ENCODE data around the gene GLRX.

GLRX gene

DNA sequence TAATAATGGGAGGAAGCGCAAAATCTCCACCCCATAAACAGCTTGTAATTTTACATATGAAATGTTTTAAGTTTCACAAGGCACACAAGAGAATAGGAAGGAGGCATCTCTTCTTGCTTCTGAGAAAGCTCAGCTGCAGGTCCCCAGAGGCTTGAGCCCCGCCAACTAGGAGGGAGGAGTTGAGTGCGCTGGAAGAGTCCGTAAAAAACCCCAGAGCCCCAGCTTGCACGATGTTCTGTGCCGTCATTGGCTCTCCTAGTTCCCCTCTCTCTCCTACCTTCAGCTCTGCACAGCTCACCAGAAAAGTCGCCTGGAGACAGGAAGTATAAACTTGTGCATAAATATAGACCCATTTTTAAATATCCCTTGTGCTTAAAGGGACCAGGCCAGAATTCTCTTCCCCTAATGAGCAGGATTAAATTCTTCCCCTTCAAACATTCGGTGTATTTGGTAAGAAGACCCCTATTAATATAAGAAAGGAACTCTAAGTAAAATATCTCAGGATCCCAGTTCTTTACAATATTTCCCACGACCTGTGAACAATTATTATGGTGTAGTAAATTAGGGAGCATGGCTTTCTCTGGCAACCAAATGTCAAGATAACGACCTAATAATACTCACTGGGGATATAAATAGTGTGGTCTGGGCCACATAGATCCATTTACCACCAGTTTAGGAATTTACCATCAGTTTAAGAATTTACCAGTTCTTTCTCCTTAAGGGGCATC lies 13.7 kb downstream of the GLRX start:
- no peak for FAIRE-seq

DNA sequence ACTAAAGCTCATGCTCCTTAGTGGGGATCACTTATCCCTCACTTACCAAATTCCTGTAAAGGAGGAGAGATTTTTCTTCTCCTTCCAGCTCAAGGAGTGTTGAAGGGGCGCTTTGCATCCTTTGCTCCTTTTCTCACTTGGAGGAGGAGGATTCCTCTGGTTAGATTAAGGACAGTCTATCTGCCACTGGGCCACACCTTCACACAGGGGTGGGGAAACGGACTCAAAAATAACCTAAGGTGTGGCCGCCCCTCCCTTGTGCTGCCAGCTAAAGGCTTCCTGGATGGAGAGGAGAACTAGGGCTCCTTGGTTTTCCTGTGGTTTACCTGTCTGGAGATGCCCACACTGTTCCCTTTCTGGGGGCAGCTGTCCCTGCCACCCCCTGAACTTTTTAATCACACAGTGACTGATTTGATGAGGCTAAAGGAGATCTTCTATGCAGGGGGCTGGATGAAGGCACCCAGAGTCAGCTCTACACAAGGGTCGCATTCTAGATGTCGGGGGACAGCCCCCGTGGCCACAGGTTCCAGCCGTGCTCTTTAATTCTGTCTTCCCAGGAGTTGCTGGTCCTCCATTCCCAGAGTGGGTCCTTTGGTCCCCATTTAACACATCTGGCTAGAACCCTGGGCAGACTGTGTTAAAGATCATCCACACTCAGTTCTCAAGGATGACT lies 14.4 kb downstream of the GLRX start:
- FAIRE-seq, result no peak

GRCh38 chr5:95806687-95807086 lies 15.8 kb downstream of the GLRX start:
- FAIRE-seq, result no peak

DNA sequence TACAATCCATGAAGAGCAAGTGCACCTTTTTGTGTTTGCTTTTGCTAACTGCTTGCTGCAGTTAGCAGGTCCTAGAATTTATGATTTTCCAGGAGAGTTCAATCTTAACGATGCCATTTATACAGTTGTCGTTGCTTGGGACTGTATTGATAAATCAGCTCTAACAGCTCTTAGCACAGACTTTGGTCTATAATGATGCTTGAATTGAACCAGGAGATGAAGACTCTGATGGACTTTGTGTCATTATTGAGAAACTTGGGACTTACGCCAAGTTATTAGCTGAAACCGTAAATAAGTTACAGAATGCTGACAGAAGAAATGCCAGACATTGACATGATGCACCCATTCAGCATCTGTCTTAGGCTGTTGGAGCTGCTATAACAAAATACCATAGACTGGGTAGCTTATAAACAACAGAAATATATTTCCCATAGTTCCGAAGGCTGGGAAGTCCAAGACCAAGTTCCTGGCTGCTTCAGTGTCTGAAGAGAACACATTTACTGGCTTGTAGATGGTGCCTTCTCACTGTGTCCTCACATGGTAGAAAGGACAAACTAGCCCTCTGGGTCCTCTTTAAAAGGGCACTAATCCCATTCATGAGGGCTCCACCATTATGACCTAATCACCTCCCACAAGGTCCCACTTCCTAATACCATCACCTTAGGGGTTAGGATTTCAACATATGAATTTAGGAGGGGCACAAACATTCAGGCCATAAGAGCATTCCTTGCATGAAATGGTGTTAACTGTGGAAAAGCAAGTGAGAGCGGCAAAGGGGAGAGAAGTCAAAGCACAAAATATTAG lies 17.6 kb downstream of the GLRX start:
- no peak for FAIRE-seq

GRCh38 chr5:95803271-95804148 lies 19.0 kb downstream of the GLRX start:
- no peak for FAIRE-seq

DNA sequence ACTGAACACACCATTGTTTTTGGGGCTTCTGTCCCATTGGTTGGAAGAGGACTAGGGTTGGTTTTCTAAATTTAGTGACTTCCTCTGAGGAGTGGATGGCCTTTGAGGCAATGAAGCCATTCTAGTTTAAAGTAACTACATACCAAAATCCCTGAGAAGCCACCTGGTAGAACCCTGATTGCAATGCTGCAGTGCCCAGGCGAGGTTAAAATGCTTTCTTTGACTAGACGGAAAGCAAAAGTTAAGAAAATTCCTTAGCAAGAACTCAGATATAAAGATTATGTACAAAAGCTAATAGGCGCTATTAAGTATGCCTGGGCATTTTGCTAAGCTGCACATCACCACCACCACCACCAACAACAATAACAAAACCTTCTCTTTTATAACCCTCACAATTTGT lies 20.6 kb downstream of the GLRX start:
- FAIRE-seq, result no peak

DNA sequence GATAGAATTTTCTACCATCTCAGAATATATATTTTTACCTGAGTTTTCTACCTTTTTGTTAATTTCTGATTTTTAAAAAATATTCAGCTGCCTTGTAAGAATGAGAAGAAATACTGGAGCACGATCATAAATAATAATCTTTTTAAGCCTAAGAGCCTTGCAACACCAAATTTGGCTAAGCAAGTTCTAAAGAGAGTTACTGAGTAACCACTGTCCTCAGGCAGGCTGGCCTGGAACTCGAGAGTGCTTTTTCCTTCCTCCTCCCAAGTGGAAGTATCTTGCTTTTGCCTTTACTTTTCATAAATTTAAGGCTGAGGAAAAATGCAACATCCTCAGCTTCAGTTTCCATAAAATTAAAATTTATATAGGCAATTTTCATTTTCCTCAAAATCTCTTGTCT lies 21.0 kb downstream of the GLRX start:
- FAIRE-seq, result no peak

- no peak for FAIRE-seq
Observed at GRCh38 chr5:95800553-95800952, 22.0 kb downstream of the GLRX start.

DNA sequence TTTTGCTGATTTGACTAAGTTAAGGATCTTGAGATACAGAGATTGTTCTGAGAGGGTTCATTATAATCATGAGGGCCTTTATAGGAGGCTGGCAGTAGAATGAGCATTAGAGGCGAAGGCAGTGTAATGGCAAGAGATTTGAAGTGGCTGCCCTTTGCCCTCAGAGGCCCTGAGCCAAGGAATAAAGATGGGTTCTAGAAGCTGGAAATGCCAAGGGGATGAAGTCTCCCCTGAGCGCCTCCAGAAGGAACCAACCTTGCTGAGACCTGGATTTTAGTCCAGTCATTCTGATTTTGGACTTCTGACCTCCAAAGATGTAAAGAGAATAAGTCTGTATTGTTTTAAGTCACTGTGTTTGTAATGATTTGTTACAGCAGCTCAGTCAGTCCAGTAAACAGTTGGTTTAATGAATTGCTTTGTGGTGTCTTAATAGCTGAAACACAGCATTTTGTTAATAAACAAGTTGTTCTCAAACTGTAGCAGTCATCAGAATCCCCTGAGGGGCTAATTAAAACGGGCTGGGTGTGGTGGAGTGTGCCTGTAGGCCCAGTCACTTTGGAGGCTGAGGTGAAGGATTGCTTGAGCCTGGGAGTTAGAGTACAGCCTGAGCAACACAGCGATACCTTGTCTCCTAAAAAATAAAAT lies 23.2 kb downstream of the GLRX start:
- no peak for FAIRE-seq

- FAIRE-seq, result no peak
Observed at GRCh38 chr5:95798545-95798944, 24.0 kb downstream of the GLRX start.

DNA sequence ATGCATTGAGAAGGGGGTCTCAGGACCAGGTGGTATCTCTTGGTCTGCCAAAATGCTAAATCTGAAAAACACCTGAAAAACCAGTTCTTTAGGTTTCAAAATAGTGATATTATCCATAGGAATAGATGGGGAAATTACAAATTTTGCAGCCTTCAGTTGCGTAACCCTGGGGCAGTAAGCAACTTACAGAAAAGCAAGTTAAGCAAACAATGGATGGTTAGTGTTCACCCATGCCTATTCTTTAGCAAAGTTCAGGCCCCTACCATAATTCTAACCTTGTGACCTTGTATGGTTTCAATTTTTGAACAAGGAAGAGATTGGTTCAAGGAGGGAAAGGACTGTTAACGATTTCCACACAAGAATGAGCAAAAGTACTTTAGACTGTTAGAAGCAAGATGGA lies 24.5 kb downstream of the GLRX start:
- no peak for FAIRE-seq

GRCh38 chr5:95797301-95797700 lies 25.2 kb downstream of the GLRX start:
- no peak for FAIRE-seq

- no peak for FAIRE-seq
Observed at GRCh38 chr5:95794070-95794516, 28.4 kb downstream of the GLRX start.

- no peak for FAIRE-seq
Observed at GRCh38 chr5:95791751-95792150, 30.8 kb downstream of the GLRX start.

DNA sequence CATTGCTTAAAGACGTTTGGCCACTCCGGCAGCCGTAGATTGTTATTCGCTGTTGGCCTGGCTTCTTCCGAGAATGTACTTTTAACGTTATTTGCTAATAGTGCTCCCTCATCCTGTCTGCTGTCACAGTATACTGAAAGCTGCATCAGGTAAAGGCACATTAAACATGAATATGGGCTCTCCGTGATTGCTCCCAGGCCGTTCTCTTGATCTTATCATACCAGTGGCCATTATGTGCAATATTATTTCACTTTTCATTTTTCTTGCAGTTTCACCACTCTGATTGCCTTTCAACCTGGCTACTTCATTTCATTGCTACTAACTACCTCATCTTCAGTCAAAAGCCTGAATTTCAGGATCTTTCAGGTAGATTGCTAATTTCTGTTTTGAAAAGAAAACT lies 34.0 kb downstream of the GLRX start:
- no peak for FAIRE-seq

- FAIRE-seq, result no peak
Observed at GRCh38 chr5:95786821-95787418, 35.6 kb downstream of the GLRX start.

GRCh38 chr5:95784514-95785302 lies 37.8 kb downstream of the GLRX start:
- FAIRE-seq, result no peak

- no peak for FAIRE-seq
Observed at GRCh38 chr5:95783661-95784060, 38.9 kb downstream of the GLRX start.

- FAIRE-seq, result no peak
Observed at GRCh38 chr5:95782181-95782580, 40.3 kb downstream of the GLRX start.

- FAIRE-seq, result no peak
Observed at GRCh38 chr5:95781101-95781583, 41.4 kb downstream of the GLRX start.

GRCh38 chr5:95780597-95780996 lies 41.9 kb downstream of the GLRX start:
- no peak for FAIRE-seq
